HUDEP-2 (cell line): ENCODE results near the gene PARP1.
"Not testable (repeated sequence)": the region's sequence is repeated elsewhere in the genome, so short reads cannot be mapped to it uniquely, and the experiment has no call there.

Source experiments
- DNase-seq, 76 experiments: peaks; one replicate each; lab custom pipeline; 2025; ENCODE audit not compliant: unreplicated experiment in 76 of 76; lab: John Stamatoyannopoulos, UW

Gene PARP1

GRCh38 chr1:226407497-226408284, at the start of gene PARP1:
Gene PARP1 (minus strand): TSS chr1:226408093. CDS start chr1:226407929, 164 bp downstream.
- DNase-seq: peak in 74 of 76 experiments; percentile 20 to 95 (median 77)

DNA sequence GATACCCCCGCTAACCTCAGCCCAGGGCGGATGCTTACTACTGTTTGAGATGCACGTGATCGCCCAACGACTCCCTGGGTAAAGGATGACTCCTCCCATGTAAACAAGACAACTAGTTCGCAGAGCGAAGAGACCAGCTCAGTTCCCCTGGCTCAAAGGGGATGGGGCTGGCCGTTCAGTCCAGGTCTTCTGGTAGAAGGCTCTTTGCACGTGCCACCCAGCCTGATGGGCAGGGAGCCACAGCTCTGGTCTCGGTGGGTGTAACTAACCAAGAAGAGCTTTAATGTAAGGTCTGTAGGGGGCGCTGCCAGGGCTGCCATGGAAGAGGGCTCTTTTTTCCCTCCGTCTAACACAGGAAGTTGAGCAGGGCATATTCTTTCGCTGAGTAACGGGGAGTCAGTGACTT, 49.4 kb upstream of the PARP1 start:
- DNase-seq: peak in 2 of 76 experiments; percentile 1 to 4

DNA sequence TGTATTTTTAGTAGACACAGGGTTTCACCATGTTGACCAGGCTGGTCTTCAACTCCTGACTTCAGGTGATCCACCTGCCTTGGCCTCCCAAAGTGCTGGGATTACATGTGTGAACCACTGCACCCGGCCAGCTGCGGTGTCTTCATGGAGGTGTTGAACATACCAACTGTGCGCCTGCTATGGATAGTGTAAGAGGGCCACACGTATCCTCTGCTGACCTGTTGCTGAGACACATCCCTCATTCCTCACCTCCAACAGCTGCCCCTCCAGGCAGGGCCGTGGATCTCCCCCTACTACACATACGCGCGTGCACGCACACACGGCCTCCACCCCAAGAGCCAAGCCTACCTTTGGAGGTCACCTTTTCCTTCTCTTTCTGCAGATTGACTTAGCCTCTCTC, 48.0 kb upstream of the PARP1 start:
- DNase-seq: no peak

GRCh38 chr1:226454349-226454748, 46.5 kb upstream of the PARP1 start:
- no peak for DNase-seq

DNA sequence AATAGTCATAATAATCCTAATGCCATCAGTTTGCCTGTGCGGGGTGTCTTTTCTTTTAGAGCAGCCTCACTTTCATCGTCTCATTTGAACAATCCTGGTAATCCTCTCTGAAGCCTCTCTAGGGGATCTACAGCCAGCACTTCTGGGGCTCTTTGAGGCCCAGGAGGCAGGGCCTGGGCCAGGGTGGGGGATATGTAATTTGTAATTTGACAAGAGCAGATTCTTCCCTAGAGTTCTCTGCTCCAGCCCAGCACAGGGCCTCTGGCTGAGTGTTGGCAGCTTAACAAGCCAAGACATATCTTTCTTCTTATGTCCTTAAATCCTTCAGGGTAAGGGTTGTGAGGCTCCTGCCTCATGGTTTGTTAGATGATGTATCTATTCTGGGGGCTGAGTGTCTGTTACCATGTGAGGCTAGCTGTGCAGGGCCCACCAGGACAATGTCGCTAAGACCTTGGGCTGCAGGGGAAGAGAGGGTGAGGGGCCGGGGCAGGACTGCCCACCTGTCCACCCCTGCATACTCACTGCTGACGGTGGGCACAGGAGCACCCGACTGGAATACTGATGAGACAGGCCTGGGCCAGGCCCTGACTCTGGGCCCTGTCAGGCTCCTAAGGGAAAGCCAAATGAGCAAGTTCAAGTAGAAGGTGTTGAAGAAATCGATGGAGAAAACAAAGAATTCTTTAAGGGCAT, 45.3 kb upstream of the PARP1 start:
- no peak for DNase-seq

DNA sequence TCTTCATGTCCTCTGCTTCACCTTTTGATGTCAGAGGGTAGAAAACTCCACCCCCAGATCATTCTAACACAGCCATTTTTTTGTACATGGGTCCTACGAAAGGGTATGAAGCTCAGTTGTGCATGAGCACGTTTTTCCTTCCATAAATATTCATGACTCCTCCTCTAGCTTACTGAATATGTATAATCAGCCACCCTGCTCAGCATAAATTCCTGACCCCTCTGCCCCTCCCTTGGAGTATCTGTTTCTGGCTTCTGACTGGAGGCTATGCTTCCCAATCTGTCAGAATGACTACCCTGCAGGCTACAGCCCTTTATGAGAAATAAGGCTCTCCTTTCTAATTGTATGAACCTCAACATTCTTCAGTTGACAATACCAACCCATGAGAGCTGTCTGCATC, 42.8 kb upstream of the PARP1 start:
- DNase-seq: no peak

- DNase-seq: no peak
Measured at GRCh38 chr1:226449823-226450222, 41.9 kb upstream of the PARP1 start.

DNA sequence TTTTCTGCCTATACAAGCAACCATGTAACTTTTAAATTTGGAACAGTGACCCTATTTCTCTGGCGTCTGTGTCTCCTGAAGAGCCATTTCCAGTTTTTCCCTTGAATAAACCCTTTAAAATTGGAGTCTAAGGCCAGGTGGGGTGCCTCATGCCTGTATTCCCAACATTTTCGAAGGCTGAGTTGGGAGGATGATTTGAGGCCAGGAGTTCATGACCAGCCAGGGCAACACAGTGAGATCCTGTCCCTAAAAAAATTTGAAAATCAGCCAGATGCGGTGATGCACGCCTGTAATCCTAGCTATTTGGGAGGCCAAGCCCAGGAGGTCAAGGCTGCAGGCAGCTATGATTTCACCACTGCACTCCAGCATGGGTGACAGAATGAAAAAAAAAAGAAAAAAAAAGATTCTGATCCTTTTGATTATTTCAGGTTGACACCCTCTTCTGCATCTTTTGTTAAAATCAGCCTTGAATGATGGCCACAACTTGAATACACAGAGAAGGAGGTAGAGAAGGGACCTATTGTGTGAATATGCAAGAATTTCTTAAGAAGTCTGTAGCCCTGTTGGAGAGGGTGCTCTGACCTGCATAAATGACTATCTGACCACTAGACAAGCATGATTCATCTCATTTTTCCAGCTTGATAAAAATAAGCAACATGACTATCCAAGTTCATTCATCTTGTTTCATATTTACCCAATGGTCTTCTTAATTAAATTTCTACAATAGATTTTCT, 40.2 kb upstream of the PARP1 start:
- no peak for DNase-seq

DNA sequence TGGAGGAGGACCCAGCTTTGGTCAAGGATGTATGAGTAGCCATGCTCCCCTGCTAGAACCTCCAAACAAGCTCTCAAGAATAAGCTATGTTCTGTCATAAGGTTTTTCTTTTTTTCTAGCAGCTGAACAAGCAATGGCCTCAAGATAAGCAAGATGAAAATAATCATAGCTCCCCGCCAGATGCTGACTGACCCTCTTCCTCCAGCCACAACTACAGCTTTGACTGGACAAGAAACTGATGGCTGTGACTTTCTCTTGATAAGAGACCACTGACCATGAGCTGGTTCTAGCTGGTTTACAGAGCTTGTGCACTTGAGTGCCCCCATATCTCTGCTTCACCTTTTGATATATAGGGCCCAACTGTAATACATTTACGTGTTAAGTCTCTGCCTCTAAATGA, 38.2 kb upstream of the PARP1 start:
- no peak for DNase-seq

- DNase-seq: no peak
Measured at GRCh38 chr1:226444901-226445300, 37.0 kb upstream of the PARP1 start.

DNA sequence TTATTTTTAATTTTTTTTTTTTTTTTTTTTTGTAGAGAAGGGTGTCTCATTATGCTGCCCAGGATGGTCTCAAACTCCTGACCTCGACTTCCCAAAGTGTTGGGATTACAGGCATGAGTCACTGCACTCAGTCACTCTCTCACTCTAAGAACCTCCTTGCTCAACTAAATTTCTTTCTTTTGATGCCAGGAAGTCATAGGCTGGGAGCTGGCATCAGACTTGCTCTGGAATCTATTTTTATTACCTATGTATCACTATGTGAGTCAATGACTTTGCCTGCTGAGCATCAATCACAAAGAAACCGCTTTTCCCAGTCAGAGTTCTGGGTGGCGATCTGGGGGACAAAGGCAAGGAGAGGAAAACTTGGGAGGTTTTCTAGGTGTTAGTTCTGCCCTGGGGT, 35.5 kb upstream of the PARP1 start:
- no peak for DNase-seq

DNA sequence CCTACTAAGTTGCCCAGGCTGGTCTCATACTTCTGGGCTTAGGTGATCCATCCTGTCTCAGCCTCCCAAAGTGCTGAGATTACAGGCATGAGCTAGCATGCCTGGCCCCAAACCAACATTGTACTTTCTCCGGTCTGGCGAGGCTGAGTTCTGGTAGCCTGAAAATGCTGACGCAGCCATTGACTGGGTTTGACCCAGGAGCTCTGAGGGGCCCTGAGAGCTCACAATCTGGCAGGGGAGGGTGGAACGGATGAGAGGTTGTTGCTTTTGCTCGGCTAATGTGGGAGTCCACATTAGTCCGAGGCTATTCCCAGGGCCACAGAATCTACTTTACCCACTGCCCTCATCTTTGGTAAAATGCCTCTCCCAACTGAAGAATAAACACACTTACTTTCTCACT, 35.1 kb upstream of the PARP1 start:
- DNase-seq: no peak

DNA sequence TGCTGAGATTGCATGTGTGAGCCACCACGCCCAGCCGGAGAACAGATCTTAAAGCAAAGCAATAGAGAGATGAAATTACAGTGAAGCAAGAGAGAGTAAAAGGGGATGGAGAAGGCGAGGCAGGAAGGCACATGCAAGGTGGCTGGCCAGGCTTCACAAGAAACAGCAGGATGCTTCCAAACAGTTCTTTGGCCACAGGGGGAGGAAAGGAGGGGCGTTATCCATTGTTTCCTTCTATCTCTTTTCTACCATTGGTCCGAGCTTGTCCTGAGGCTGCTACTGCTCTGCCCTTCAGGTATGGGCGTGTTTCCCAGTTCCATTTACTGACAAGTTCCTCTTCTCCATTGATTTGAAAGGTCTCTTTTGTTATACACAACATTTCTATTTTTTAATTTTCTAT, 33.7 kb upstream of the PARP1 start:
- DNase-seq: no peak

GRCh38 chr1:226440512-226440911, 32.6 kb upstream of the PARP1 start:
- no peak for DNase-seq

GRCh38 chr1:226438007-226438406, 30.1 kb upstream of the PARP1 start:
- peak in 13 of 76 experiments; percentile 3 to 42 (median 12) for DNase-seq

DNA sequence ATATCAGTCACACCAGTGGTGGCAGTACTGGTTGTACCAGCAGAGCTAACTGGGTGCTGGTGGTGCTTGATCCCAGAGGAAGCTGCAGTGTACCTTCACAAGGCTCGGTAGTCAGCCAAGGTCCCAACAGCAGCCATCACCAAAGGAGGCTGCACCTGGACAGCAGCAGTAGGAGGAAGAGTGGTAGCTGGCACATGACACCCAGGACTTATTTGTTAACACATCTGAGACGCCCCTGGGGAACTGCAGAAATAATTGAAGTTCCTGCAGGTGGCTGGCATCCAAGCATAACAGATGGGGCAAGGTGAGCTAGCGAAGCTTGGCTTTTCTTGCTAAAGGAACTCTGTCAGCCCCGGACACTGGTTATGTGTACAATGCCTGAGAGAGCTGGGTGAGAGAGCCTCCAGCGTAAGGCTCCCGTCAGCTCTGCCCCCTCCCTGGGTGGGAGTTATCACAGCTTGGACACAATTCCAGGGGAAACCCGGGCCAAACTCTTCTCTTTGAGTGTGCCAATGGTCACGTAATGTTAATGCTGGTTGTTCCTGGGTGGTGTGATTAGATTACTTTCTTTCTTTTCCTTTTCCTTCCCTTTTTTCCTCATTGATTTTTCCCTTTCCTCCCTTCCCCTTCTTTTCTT, 29.1 kb upstream of the PARP1 start:
- DNase-seq: no peak

GRCh38 chr1:226436472-226436854, 28.6 kb upstream of the PARP1 start:
- no peak for DNase-seq

- no peak for DNase-seq
Measured at GRCh38 chr1:226433341-226433720, 25.4 kb upstream of the PARP1 start.

- DNase-seq: no peak
Measured at GRCh38 chr1:226432586-226433340, 24.9 kb upstream of the PARP1 start.

GRCh38 chr1:226431898-226432297, 24.0 kb upstream of the PARP1 start:
- not testable (repeated sequence) for DNase-seq
